GM10266 (cell line): ENCODE measurements around the gene MIB2.
A peak's percentile ranks its signal among the peaks of the same experiment; 100 is the strongest.
"Not testable (repeated sequence)": the region's sequence is repeated elsewhere in the genome, so short reads cannot be mapped to it uniquely, and the experiment has no call there.

Experiments
- DNase-seq: peaks from one replicate; pipeline ENCODE4 v3.0.0; 2012; ENCODE audit errors: extremely low spot score
- CTCF ChIP-seq: IDR thresholded peaks from 2 replicates; pipeline ENCODE4 v1.5.1; 2012; ENCODE audit warnings: mild to moderate bottlenecking, low read depth; ENCODE audit not compliant: control insufficient read depth, insufficient read depth; ENCODE audit errors: missing control alignments

MIB2 gene

GRCh38 chr1:1630191-1630964 is 15.1 kb downstream of the MIB2 start:
- peak; percentile 23 for TF ChIP-seq CTCF
- DNase-seq = peak; percentile 100

- TF ChIP-seq CTCF = no peak
- no peak for DNase-seq
Measured at GRCh38 chr1:1630965-1631781, 15.9 kb downstream of the MIB2 start.

- no peak for TF ChIP-seq CTCF
- DNase-seq = no peak
Measured at GRCh38 chr1:1631782-1632420, 16.6 kb downstream of the MIB2 start, which contains the start of gene MMP23B. MMP23B (plus strand) TSS chr1:1632173; CDS start chr1:1632219, 46 bp downstream.

GRCh38 chr1:1633409-1633808 is 18.1 kb downstream of the MIB2 start:
- DNase-seq = not testable (repeated sequence)

GRCh38 chr1:1634613-1635012 is 19.3 kb downstream of the MIB2 start:
- DNase-seq = not testable (repeated sequence)

- DNase-seq = not testable (repeated sequence)
Measured at GRCh38 chr1:1636621-1637478, 21.6 kb downstream of the MIB2 start.

- DNase-seq = not testable (repeated sequence)
Measured at GRCh38 chr1:1637479-1637875, 22.2 kb downstream of the MIB2 start.

- DNase-seq = not testable (repeated sequence)
Measured at GRCh38 chr1:1638528-1638927, 23.2 kb downstream of the MIB2 start.

GRCh38 chr1:1639368-1639767 is 24.1 kb downstream of the MIB2 start:
- DNase-seq = not testable (repeated sequence)

GRCh38 chr1:1640081-1640480 is 24.8 kb downstream of the MIB2 start:
- not testable (repeated sequence) for DNase-seq

GRCh38 chr1:1640711-1641461 is 25.6 kb downstream of the MIB2 start:
- not testable (repeated sequence) for DNase-seq

GRCh38 chr1:1646326-1646725 is 31.0 kb downstream of the MIB2 start:
- not testable (repeated sequence) for DNase-seq

GRCh38 chr1:1647567-1648241 is 32.4 kb downstream of the MIB2 start:
- not testable (repeated sequence) for DNase-seq

- DNase-seq = not testable (repeated sequence)
Measured at GRCh38 chr1:1648265-1648664, 33.0 kb downstream of the MIB2 start.
